H1 (cell line): ENCODE results near the gene PLXND1. TPM values are rescaled to one million over a fixed set of nuclear protein-coding genes. Genes with fewer than 3 reads are reported as not detected.
A peak's percentile ranks its signal among the peaks of the same experiment; 100 is the strongest.

ENCODE experiments used
- CTCF ChIA-PET: fragments of 300-600 bp; sonication (Branson Sonifier 250); formaldehyde crosslinking; loops from one replicate; lab custom pipeline; 2021; ENCODE audit not compliant: partially characterized antibody; lab: Charles Lee
- POLR2A ChIA-PET: fragments of 300-600 bp; sonication (Branson Sonifier 250); formaldehyde crosslinking; loops from one replicate; lab custom pipeline; 2021; ENCODE audit warnings: inconsistent platforms; ENCODE audit not compliant: partially characterized antibody; lab: Charles Lee
- DNase-seq, 2 experiments: peaks; one replicate each; pipeline versions ENCODE4 v3.0.0 to v3.0.0-alpha.2; 2010 to 2022; ENCODE audit warnings: low spot score in 2 of 2, low read depth in 1 of 2, mixed read lengths in 1 of 2
- FAIRE-seq: peaks from 2 replicates; lab custom pipeline; 2011; peaks lifted over from hg19 to GRCh38; lab: Jason Lieb, UNC
- H2AFZ ChIP-seq: 2 replicates; pipeline ENCODE4 v1.8.1; 2012; ENCODE audit warnings: low read length, inconsistent platforms
- H2AK5ac ChIP-seq: 2 replicates; pipeline ENCODE4 v1.6.1; 2013; ENCODE audit warnings: low read depth, low read length
- H2BK120ac ChIP-seq: replicated peaks from 2 replicates; pipeline ENCODE3; 2013; ENCODE audit warnings: low read depth, low read length, inconsistent platforms
- H2BK12ac ChIP-seq: 2 replicates; pipeline ENCODE4 v1.6.1; 2013; ENCODE audit warnings: low read depth, low read length
- H2BK15ac ChIP-seq: 2 replicates; pipeline ENCODE4 v1.6.1; 2013; ENCODE audit warnings: low read length
- H2BK20ac ChIP-seq: 2 replicates; pipeline ENCODE4 v1.6.1; 2013; ENCODE audit warnings: low read length
- H2BK5ac ChIP-seq: 2 replicates; pipeline ENCODE4 v1.6.1; 2013; ENCODE audit warnings: low read depth, low read length
- H3K14ac ChIP-seq: 2 replicates; pipeline ENCODE4 v1.6.1; 2013; ENCODE audit warnings: inconsistent platforms; ENCODE audit not compliant: insufficient read length
- H3K18ac ChIP-seq: 2 replicates; pipeline ENCODE4 v1.6.1; 2013; ENCODE audit warnings: low read length; ENCODE audit errors: extremely low read depth
- H3K23ac ChIP-seq: 2 replicates; pipeline ENCODE4 v1.6.1; 2013; ENCODE audit warnings: inconsistent platforms; ENCODE audit not compliant: insufficient read length
- H3K23me2 ChIP-seq: 2 replicates; pipeline ENCODE4 v1.6.1; 2013; ENCODE audit warnings: low read depth, low read length
- H3K27ac ChIP-seq: 2 replicates; pipeline ENCODE4 v1.6.1; 2011; ENCODE audit warnings: low read depth, low read length, inconsistent platforms
- H3K27me3 ChIP-seq, 4 experiments: replicated peaks in 1 of 4; 1 replicate in 1 of 4; 2 replicates in 3 of 4; pipeline versions ENCODE4 v1.6.1 to v1.8.1; 2011 to 2013; ENCODE audit warnings: low read length in 3 of 4, mild to moderate bottlenecking in 3 of 4, inconsistent platforms in 2 of 4, mixed read lengths in 2 of 4, moderate library complexity in 1 of 4; ENCODE audit not compliant: control insufficient read depth in 3 of 4, insufficient read depth in 3 of 4; ENCODE audit errors: extremely low read depth in 1 of 4
- H3K36me3 ChIP-seq, 4 experiments: 2 replicates each; pipeline versions ENCODE4 v1.6.1 to v1.8.1; 2011 to 2013; ENCODE audit warnings: mild to moderate bottlenecking in 4 of 4, low read length in 3 of 4, moderate library complexity in 2 of 4, control low read depth in 1 of 4, inconsistent platforms in 1 of 4; ENCODE audit not compliant: insufficient read depth in 4 of 4, control insufficient read depth in 2 of 4
- H3K4ac ChIP-seq: replicated peaks from 2 replicates; pipeline ENCODE3; 2013; ENCODE audit warnings: low read length, low read depth, mixed read lengths, inconsistent platforms; ENCODE audit not compliant: insufficient read length
- H3K4me1 ChIP-seq, 4 experiments: replicated peaks in 1 of 4; 1 replicate in 1 of 4; 2 replicates in 3 of 4; pipeline versions ENCODE4 v1.6.1 to v1.8.1; 2011 to 2013; ENCODE audit warnings: low read length in 3 of 4, inconsistent platforms in 2 of 4, mixed read lengths in 1 of 4; ENCODE audit not compliant: insufficient read depth in 4 of 4, control insufficient read depth in 3 of 4
- H3K4me2 ChIP-seq, 2 experiments: 2 replicates each; pipeline versions ENCODE4 v1.6.1 to v1.8.1; 2011 to 2013; ENCODE audit warnings: low read depth in 2 of 2, low read length in 2 of 2, control low read depth in 1 of 2, inconsistent platforms in 1 of 2, mild to moderate bottlenecking in 1 of 2; ENCODE audit not compliant: insufficient read depth in 1 of 2
- H3K4me3 ChIP-seq, 4 experiments: fragments of 200-600, 300-600 bp in 1 of 4; sonication (generic), shearing (Covaris generic), sonication (Bioruptor Twin) in 1 of 4; 2 replicates each; pipeline versions ENCODE4 v1.5.1 to v1.8.1; 2011 to 2016; ENCODE audit warnings: low read length in 4 of 4, low read depth in 3 of 4, control low read depth in 2 of 4, inconsistent platforms in 2 of 4, mild to moderate bottlenecking in 2 of 4, mixed read lengths in 1 of 4, moderate library complexity in 1 of 4; ENCODE audit not compliant: insufficient read depth in 2 of 4; ENCODE audit errors: extremely low read depth in 1 of 4
- H3K56ac ChIP-seq: replicated peaks from 2 replicates; pipeline ENCODE3; 2013; ENCODE audit warnings: low read depth, mild to moderate bottlenecking, mixed read lengths, low read length, inconsistent platforms; ENCODE audit not compliant: insufficient read length
- H3K79me1 ChIP-seq: 2 replicates; pipeline ENCODE4 v1.6.1; 2013; ENCODE audit warnings: low read depth, low read length, control low read depth
- H3K79me2 ChIP-seq, 2 experiments: 2 replicates each; pipeline versions ENCODE4 v1.6.1 to v1.8.1; 2012 to 2013; ENCODE audit warnings: low read length in 2 of 2, mild to moderate bottlenecking in 2 of 2, inconsistent platforms in 1 of 2; ENCODE audit not compliant: insufficient read depth in 2 of 2, control insufficient read depth in 1 of 2
- H3K9ac ChIP-seq, 4 experiments: replicated peaks in 1 of 4; 1 replicate in 1 of 4; 2 replicates in 3 of 4; pipeline versions ENCODE4 v1.6.1 to v1.8.1; 2011 to 2013; ENCODE audit warnings: low read depth in 3 of 4, low read length in 3 of 4, control low read depth in 2 of 4, mild to moderate bottlenecking in 2 of 4, moderate library complexity in 2 of 4, inconsistent platforms in 1 of 4; ENCODE audit errors: extremely low read depth in 1 of 4
- H3K9me3 ChIP-seq, 2 experiments: 2 replicates each; pipeline versions ENCODE4 v1.6.1 to v1.8.1; 2012 to 2013; ENCODE audit warnings: mild to moderate bottlenecking in 2 of 2, moderate library complexity in 2 of 2, control low read depth in 1 of 2, inconsistent platforms in 1 of 2, low read depth in 1 of 2, low read length in 1 of 2, mixed read lengths in 1 of 2; ENCODE audit not compliant: insufficient read depth in 2 of 2
- H4K20me1 ChIP-seq, 2 experiments: replicated peaks in 1 of 2; 2 replicates each; pipeline versions ENCODE3 to v1.8.1; 2011 to 2013; ENCODE audit warnings: inconsistent platforms in 2 of 2, low read length in 2 of 2, mild to moderate bottlenecking in 1 of 2; ENCODE audit not compliant: insufficient read depth in 2 of 2, control insufficient read depth in 1 of 2
- H4K5ac ChIP-seq: 2 replicates; pipeline ENCODE4 v1.6.1; 2013; ENCODE audit warnings: low read length, low read depth, mixed read lengths, inconsistent platforms; ENCODE audit not compliant: insufficient read length
- H4K8ac ChIP-seq: 2 replicates; pipeline ENCODE4 v1.8.0; 2013; ENCODE audit warnings: mild to moderate bottlenecking, moderate library complexity, low read length, inconsistent platforms; ENCODE audit not compliant: insufficient read depth; ENCODE audit errors: extremely low read depth
- H4K91ac ChIP-seq: replicated peaks from 2 replicates; pipeline ENCODE3; 2013; ENCODE audit warnings: low read length, mixed read lengths, inconsistent platforms; ENCODE audit not compliant: insufficient read length
- KDM4A ChIP-seq: IDR thresholded peaks from one replicate; pipeline ENCODE4 v1.7.1; 2012; ENCODE audit warnings: low read depth, mild to moderate bottlenecking, moderate library complexity, low read length, inconsistent platforms; ENCODE audit not compliant: severe bottlenecking
- MAFK ChIP-seq: IDR thresholded peaks from 2 replicates; pipeline ENCODE4 v1.6.1; 2012; ENCODE audit warnings: low read depth, mild to moderate bottlenecking, improper control_type of control experiment, low read length
- NRF1 ChIP-seq: IDR thresholded peaks from 2 replicates; pipeline ENCODE4 v1.6.1; 2011; ENCODE audit warnings: mild to moderate bottlenecking, low read depth, low read length, improper control_type of control experiment
- SP4 ChIP-seq: IDR thresholded peaks from 2 replicates; pipeline ENCODE4 v1.6.1; 2012; ENCODE audit warnings: low read length, inconsistent platforms
- SRF ChIP-seq: IDR thresholded peaks from 2 replicates; pipeline ENCODE4 v1.6.1; 2011; ENCODE audit warnings: mild to moderate bottlenecking, low read depth, low read length, moderate library complexity
- TCF12 ChIP-seq: IDR thresholded peaks from 2 replicates; pipeline ENCODE4 v1.6.1; 2011; ENCODE audit warnings: low read depth, mild to moderate bottlenecking, low read length
- TEAD4 ChIP-seq: IDR thresholded peaks from 2 replicates; pipeline ENCODE4 v1.6.1; 2012; ENCODE audit warnings: low read depth, low read length, inconsistent platforms, mixed read lengths
- WGBS, 2 experiments: shearing (Covaris generic) in 1 of 2; methylation state at CpG; one replicate each; pipeline versions ENCODE4 v1.1.6 to v1.1.7; 2013 to 2015; ENCODE audit warnings: low lambda C conversion rate in 2 of 2, mixed read lengths in 2 of 2, inconsistent platforms in 1 of 2, low coverage in 1 of 2, missing lambda C conversion rate in 1 of 2; ENCODE audit not compliant: insufficient replicate concordance in 2 of 2, insufficient coverage in 1 of 2, insufficient read length in 1 of 2; ENCODE audit errors: extremely low coverage in 1 of 2, missing lambda C conversion rate in 1 of 2; 5-methylcytosine and 5-hydroxymethylcytosine counted together
- polyA plus RNA-seq, 7 experiments: library from polyadenylated mRNA; depleted of rRNA in 3 of 7; stranded (reverse) in 5 of 7; unstranded in 2 of 7; fragments of >200 nt in 5 of 7; fragments of 200-250 nt in 2 of 7; gene quantifications; 1 replicate in 5 of 7; 2 replicates in 1 of 7; 4 replicates in 1 of 7; pipeline versions ENCODE4 v1.2.1 to v1.2.3, GENCODE V29; 2011 to 2013; ENCODE audit warnings: missing spikeins in 2 of 7, mixed read lengths in 2 of 7
- total RNA-seq: library from RNA; stranded (reverse); fragmentation: NEBNext Ultra II Directional; extraction: Animal tissue kit (Norgen Biotek cat#: 25700); gene quantifications from 2 replicates; pipeline ENCODE4 v1.2.1, GENCODE V29; 2021

The PLXND1 gene
- total and polyA plus RNA-seq, 2 of the 8 experiments (the other 6 are each of a cell fraction or from before 2014, with no cell fraction given) = 17.7 to 66.4 TPM

- peaks cover 4% of the 10 kb centered on the region for H3K79me1 ChIP-seq
- no peak overlapping the region for H2BK20ac ChIP-seq
- 88% methylated on average over 16 of the region's 17 CpGs; no CpG with 5 or more reads in 1 of the 2 experiments for WGBS, 2 experiments
- no peak overlapping the region for H2AFZ ChIP-seq
- H3K4me2 ChIP-seq = no peak overlapping the region
- H4K20me1 ChIP-seq = peaks cover 0 to 2% of the 10 kb centered on the region in 2 experiments
- no peak overlapping the region for H3K9ac ChIP-seq
- no peak overlapping the region for H3K4ac ChIP-seq
- H4K5ac ChIP-seq = no peak overlapping the region
- no peaks in the 10 kb centered on the region for H3K36me3 ChIP-seq
- no peak overlapping the region for H2BK12ac ChIP-seq
- H3K9me3 ChIP-seq = no peaks in the 10 kb centered on the region
- H3K4me3 ChIP-seq = no peak overlapping the region
- H2BK120ac ChIP-seq = no peak overlapping the region
- 0 out of 2 replicates have a peak overlapping the region, but pooled peaks have one; percentile 29 for H2BK15ac ChIP-seq
- H3K23me2 ChIP-seq = no peaks in the 10 kb centered on the region
- no peak overlapping the region for H3K18ac ChIP-seq
- no peak overlapping the region for H3K27ac ChIP-seq
- FAIRE-seq = no peak
- H3K56ac ChIP-seq = no peak overlapping the region
- DNase-seq = no peak
- no peak overlapping the region; the same call in none of the 2 replicates for H2BK5ac ChIP-seq
- no peak overlapping the region for H2AK5ac ChIP-seq
- peaks cover 0 to 5% of the 10 kb centered on the region in 2 experiments; a peak in 1 of 4 replicates for H3K79me2 ChIP-seq
- H4K8ac ChIP-seq = no peak overlapping the region
- H3K27me3 ChIP-seq = no peaks in the 10 kb centered on the region
- no peak for TF ChIP-seq SRF
- TF ChIP-seq SP4 = no peak
- no peak for TF ChIP-seq NRF1
- no peak for TF ChIP-seq TEAD4
- TF ChIP-seq KDM4A = no peak
- TF ChIP-seq MAFK = no peak
- TF ChIP-seq TCF12 = no peak
- POLR2A ChIA-PET = interaction anchor here (0.7 kb wide), 1 partner anchor 100 kb away, joined by 3 read pairs; no protein-coding TSS in a partner anchor
- H3K23ac ChIP-seq = no peak overlapping the region
- CTCF ChIA-PET = interaction anchor here (0.8 to 1.9 kb wide), 3 partner anchors 10 to 19 kb away, joined by 3 to 7 read pairs (median 4); no protein-coding TSS in a partner anchor
- H3K4me1 ChIP-seq = peaks cover 0 to 13% (median 5%) of the 10 kb centered on the region in 4 experiments; a peak in 6 of 7 replicates
- H4K91ac ChIP-seq = no peak overlapping the region
- no peak overlapping the region for H3K14ac ChIP-seq
Observed at GRCh38 chr3:129586746-129587430, 19.6 kb downstream of the PLXND1 start.
